ENCODE results near the gene TMEM178A.
A peak's percentile ranks its signal among the peaks of the same experiment; 100 is the strongest.
"Not testable (repeated sequence)": the region's sequence is repeated elsewhere in the genome, so short reads cannot be mapped to it uniquely, and the experiment has no call there.

Gene TMEM178A

DNA sequence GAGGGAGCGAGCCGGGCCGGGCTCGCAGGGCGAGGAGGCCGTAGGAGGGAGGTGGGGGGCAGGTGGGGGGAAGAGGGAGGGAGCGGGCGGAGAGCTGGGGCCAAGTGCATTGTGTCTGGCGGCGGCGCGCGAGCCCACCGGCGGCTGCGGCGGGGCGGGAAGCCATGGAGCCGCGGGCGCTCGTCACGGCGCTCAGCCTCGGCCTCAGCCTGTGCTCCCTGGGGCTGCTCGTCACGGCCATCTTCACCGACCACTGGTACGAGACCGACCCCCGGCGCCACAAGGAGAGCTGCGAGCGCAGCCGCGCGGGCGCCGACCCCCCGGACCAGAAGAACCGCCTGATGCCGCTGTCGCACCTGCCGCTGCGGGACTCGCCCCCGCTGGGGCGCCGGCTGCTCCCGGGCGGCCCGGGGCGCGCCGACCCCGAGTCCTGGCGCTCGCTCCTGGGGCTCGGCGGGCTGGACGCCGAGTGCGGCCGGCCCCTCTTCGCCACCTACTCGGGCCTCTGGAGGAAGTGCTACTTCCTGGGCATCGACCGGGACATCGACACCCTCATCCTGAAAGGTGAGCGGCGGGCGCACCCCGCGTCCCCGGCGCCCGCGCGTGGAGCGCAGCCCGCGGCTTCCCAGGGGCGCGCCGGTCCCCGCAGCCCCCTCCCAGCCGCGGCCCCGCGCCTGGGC lies at the start of gene TMEM178A:
TMEM178A (plus strand) TSS at position 107 of the 680 bp plus-strand sequence; CDS start at position 165, 58 bp downstream.
- peak; percentile 12 for DNase-seq (ENCODE audit: low read depth, low spot score)

DNA sequence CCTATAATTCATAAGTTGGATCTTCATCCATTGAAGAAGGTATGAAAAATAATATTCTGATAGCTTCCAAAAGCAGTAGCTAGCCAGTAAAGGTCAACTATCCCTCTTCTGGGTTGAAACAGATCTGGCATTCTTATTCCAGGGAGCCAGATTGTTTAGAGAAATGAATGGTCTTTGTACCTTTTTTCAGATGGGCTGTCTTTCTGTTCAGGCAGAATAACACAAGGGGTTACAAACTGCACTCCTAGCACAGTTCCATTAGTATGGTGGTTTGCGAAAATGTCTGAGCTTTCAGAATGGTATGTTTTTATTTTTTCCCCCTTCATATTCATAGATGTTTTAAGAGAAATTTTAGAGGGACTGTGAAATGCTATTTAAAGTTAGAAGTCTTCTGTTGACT lies 47.5 kb upstream of the TMEM178A start:
- DNase-seq (ENCODE audit: low read depth, low spot score): no peak

DNA sequence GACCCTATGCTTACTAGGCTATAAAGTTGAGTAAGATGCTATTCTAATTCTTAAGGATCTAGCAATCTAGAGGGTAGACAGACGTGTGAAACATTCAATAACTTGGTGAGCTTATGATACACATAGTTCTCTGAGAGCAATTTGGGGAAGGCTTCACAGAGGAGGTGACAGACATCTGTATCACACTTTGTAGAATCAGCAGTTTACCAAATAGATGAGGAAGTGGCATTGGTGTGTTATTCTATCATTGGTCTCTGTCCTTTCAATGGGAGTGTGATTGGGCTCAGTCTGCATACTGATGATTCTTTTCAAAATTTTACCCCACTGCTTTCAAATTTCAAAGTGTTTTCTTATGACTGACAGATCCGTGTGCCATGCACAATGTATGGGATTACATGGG lies 47.0 kb upstream of the TMEM178A start:
- DNase-seq (ENCODE audit: low read depth, low spot score): no peak

DNA sequence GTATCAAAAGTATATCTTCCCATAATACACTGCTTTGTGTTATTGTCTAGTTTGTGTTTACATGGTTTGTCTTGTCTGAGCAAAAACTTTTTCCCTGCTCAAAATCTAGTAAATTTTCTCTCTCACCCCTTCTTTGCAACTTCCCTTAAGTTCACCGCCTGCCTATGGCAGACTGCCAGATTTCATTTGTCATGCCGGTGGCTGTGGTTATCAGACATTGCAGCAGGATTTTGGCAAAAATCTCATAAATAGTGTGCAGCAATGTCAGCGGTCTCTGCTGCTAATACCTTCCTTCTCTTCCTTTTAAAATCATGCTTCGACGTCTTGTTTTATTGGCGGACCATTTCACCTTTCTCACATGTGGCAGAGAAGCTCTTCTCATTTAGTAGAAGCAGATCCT lies 45.6 kb upstream of the TMEM178A start:
- no peak for DNase-seq (ENCODE audit: low read depth, low spot score)

DNA sequence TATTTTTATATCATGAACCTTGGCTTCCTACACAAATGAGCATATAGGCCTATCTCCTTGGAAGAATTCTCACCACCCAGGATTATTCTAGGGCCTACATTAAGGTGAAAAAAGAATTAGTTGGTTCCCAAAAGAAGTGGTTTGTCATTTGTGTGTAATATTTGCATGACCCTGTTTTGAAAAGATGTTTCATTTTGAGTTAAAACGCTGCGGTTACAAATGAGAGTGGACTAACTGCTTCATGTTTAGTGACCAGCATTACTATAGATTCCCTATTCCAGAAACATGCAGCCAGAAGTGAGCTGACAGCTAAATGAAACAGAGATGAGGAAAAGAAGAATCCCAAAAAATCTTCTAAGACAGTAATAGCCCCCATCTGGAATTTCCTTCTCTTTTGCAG lies 44.1 kb upstream of the TMEM178A start:
- no peak for DNase-seq (ENCODE audit: low read depth, low spot score)

DNA sequence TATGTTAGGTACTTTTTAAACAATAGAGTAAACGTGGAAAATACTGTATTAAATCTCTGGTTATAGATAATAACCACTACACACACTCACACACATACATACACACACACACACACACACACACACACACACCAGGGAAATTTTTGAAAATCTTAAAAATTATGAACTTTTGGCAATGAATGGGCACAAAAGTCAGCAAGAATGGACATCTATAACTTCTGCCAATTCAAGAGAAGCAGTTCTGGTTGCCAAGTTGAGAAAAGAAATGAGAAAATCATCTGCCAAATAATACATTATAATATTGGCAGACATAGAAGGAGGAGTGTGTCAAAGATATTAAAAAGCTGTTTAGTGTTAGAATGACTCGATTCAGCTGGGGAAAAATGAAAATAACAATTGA lies 42.9 kb upstream of the TMEM178A start:
- DNase-seq (ENCODE audit: low read depth, low spot score): no peak

DNA sequence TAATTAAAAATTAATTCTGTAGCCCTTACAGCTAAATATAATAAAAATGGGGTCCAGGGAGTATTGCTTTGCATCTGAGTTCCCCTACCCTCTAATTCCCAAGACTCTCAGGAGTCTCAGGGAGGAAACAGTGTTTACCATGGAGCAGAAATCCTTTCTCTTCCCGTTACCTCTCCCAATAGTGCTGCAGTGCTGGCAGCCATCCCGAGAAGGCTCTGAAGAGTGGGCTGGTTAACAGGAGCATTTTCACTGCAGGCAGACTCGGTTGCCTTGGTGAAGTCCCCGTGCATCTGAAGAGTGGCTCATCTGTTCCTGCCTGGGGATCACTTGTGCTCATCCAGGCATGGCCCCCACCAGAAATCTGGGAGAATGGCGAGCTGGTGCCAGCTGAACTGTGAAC lies 41.8 kb upstream of the TMEM178A start:
- DNase-seq (ENCODE audit: low read depth, low spot score): no peak

- DNase-seq (ENCODE audit: low read depth, low spot score): no peak
These were observed 40.4 kb upstream of the TMEM178A start for GRCh38 chr2:39625193-39625926.

- DNase-seq (ENCODE audit: low read depth, low spot score): no peak
These were observed 39.8 kb upstream of the TMEM178A start for GRCh38 chr2:39625927-39626270.

DNA sequence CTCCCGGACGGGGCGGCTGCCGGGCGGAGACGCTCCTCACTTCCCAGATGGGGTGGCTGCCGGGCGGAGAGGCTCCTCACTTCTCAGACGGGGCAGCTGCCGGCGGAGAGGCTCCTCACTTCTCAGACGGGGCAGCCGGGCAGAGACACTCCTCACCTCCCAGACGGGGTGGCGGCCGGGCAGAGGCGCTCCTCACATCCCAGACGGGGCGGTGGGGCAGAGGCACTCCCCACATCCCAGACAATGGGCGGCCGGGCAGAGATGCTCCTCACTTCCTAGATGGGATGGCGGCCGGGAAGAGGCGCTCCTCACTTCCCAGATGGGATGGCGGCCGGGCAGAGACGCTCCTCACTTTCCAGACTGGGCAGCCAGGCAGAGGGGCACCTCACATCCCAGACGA lies 37.4 kb upstream of the TMEM178A start:
- DNase-seq (ENCODE audit: low read depth, low spot score): not testable (repeated sequence)

- DNase-seq (ENCODE audit: low read depth, low spot score): no peak
These were observed 36.1 kb upstream of the TMEM178A start for GRCh38 chr2:39629646-39630045.

DNA sequence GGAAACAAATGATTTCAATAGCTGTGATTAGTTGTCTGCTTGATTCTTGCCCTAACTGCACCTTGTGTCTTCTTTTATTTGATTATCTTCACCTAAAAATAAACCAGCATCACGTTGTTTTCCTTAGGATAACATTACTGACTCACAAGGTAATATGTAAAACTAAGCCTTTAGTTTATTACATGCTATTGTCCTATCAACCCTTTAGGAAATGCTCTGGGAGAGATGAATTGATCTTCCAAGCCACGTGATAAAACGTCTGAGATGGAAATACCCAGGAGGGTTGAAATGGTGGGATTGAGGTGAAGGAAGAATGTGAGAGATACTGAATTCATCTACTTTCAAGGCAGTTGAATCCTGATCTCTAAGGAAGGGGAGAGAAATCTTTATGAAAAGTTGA lies 34.5 kb upstream of the TMEM178A start:
- DNase-seq (ENCODE audit: low read depth, low spot score): no peak

DNA sequence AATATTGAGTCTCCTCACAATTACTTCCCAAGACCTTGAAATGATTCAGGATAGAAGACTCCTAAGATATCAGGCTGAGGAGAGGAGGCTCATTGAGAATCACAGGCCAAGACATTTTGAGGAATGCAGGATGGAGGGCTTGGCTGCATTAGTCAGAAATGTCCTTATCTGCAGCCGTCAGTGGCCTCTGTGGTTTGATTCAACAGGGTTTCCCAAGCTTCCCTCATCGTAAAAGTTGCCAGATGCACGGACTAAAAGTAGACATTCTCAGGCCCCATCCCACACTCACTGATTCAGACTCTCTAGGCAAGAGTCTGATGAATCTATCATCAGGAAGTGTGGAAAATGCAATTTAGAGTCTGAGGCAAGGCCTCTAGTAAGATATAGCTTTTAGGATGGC lies 34.0 kb upstream of the TMEM178A start:
- peak; percentile 57 for DNase-seq (ENCODE audit: low read depth, low spot score)

DNA sequence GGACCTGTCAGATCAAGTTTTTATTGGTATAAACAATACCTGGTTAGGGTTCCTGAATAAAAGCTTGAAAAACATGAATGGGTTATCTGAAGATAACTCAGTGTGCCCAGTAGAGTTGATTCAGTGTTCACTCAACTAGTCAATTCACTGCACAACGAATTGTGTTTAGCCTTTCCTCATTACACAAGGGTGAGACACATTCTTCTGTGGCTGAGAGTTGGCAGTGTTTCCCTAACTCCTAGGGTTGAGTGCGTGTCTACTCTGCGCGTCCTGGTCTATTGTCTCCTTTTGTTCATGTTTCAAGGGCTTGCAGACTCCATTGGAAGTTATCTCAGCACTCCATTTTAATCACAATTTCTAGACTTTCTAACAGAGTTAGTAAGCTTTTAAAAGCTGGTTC lies 32.8 kb upstream of the TMEM178A start:
- no peak for DNase-seq (ENCODE audit: low read depth, low spot score)

DNA sequence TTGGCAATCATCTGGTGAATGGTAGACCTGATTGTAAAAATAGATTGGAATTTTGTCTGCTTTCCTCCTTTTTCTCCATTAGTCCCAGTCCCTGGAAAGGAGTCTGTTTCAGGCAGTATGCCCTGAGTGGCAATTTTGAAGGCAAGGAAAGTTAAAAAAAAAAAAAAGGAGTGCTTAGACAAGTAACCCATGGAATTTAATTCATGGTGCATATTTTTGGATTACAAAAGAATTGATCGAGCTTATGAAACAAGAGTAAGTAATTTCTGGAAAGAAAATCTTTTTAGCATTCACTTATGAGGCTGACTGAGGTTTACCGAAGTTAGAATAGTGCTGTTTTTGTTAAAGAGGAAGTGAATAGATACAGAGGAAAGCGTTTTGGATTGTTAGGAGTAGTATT lies 29.4 kb upstream of the TMEM178A start:
- DNase-seq (ENCODE audit: low read depth, low spot score): no peak

DNA sequence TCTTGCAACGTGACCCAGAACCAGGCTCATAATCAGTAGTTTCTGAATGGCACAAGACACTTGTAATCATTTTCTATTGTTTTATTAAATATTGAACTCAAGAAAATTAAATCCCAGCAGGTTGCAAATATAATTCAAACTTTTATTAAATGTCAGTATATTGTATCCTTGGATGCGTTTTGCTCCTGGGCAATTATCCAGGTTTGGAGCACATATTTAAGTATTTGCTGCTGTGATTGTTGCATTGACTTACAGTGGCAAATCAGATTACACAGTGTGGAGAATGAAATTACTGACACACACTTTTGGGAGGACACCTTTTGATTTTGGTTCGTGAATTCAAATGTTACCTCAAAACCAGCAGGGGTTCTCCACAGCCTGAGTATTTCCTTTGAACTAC lies 27.1 kb upstream of the TMEM178A start:
- no peak for DNase-seq (ENCODE audit: low read depth, low spot score)

- DNase-seq (ENCODE audit: low read depth, low spot score): no peak
These were observed 25.6 kb upstream of the TMEM178A start for GRCh38 chr2:39640107-39640506.

- DNase-seq (ENCODE audit: low read depth, low spot score): no peak
These were observed 25.0 kb upstream of the TMEM178A start for GRCh38 chr2:39640681-39641080.

GRCh38 chr2:39641635-39642034 lies 24.1 kb upstream of the TMEM178A start:
- DNase-seq (ENCODE audit: low read depth, low spot score): no peak

DNA sequence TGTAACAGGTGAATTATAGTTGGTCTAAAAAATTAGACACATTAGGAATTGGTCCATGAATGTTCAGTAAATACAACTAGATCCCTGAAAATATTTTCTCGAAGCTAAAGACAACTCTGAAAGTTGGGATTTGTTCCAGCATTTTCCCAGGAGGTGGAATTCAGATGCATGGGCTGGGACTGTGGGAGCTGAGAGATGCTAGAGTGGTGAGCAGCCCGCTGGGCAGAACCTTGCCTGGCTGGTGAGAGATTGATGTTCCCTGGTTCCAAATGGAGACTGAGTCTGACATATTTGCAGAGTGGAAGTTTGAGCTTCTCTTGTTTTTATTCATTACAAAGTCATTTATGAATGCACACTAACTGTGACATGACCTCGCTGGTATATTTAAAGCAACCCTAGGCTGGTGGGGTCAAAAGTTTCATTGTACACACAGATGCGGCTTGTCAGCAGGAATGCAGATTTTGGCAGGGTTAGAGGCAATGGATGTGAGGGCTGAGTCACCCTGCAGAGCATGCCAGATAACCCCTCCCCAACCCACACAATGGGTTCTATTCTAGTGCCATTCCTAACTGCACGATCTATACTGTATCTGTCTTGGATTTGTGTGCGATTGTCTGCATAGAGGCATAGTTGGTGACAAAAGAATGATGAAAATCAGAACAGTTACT lies 23.5 kb upstream of the TMEM178A start:
- peak; percentile 9 for DNase-seq (ENCODE audit: low read depth, low spot score)

GRCh38 chr2:39645826-39646225 lies 19.9 kb upstream of the TMEM178A start:
- DNase-seq (ENCODE audit: low read depth, low spot score): no peak

GRCh38 chr2:39646267-39646666 lies 19.4 kb upstream of the TMEM178A start:
- no peak for DNase-seq (ENCODE audit: low read depth, low spot score)
